Keratinocyte (primary cell): ENCODE measurements around the gene TOM1. TPM values are rescaled to one million over a fixed set of nuclear protein-coding genes. Genes with fewer than 3 reads are reported as not detected.

Experiments used
- DNase-seq: peaks from one replicate; pipeline ENCODE4 v3.0.0-alpha.2; 2011; ENCODE audit warnings: low read depth, missing footprints, low spot score
- FAIRE-seq: peaks from 2 replicates; lab custom pipeline; 2011; peaks lifted over from hg19 to GRCh38; lab: Jason Lieb, UNC
- H2AFZ ChIP-seq: 2 replicates; pipeline ENCODE4 v1.6.0; 2012; ENCODE audit warnings: low read length, control low read depth, inconsistent platforms; ENCODE audit not compliant: control insufficient read depth
- H3K27ac ChIP-seq: 2 replicates; pipeline ENCODE4 v1.5.1; 2011; ENCODE audit warnings: low read length; ENCODE audit not compliant: control insufficient read depth, insufficient read depth
- H3K27me3 ChIP-seq: 3 replicates; pipeline ENCODE4 v1.6.0; 2011; ENCODE audit warnings: low read length; ENCODE audit not compliant: control insufficient read depth, insufficient read depth; ENCODE audit errors: extremely low read depth
- H3K36me3 ChIP-seq, 2 experiments: 2 replicates in 1 of 2; 3 replicates in 1 of 2; pipeline ENCODE4 v1.5.1; 2011; ENCODE audit warnings: low read length in 2 of 2, mild to moderate bottlenecking in 1 of 2; ENCODE audit not compliant: control insufficient read depth in 2 of 2, insufficient read depth in 2 of 2; ENCODE audit errors: extremely low read depth in 1 of 2
- H3K4me1 ChIP-seq: 3 replicates; pipeline ENCODE4 v1.5.1; 2011; ENCODE audit warnings: low read length; ENCODE audit not compliant: control insufficient read depth, insufficient read depth; ENCODE audit errors: extremely low read depth
- H3K4me2 ChIP-seq: 3 replicates; pipeline ENCODE4 v1.6.0; 2011; ENCODE audit warnings: low read depth, low read length; ENCODE audit not compliant: control insufficient read depth, insufficient read depth; ENCODE audit errors: extremely low read depth
- H3K4me3 ChIP-seq, 3 experiments: fragments of 200-600 bp in 1 of 3; sonication (generic) in 1 of 3; 2 replicates in 2 of 3; 3 replicates in 1 of 3; pipeline ENCODE4 v1.5.1; 2011 to 2016; ENCODE audit warnings: low read length in 3 of 3, mild to moderate bottlenecking in 3 of 3, control low read depth in 2 of 3, inconsistent platforms in 1 of 3, low read depth in 1 of 3, mixed read lengths in 1 of 3, mixed run types in 1 of 3, moderate library complexity in 1 of 3; ENCODE audit not compliant: control insufficient read depth in 2 of 3, insufficient read depth in 2 of 3; ENCODE audit errors: extremely low read depth in 1 of 3
- H3K79me2 ChIP-seq: 2 replicates; pipeline ENCODE4 v1.6.0; 2012; ENCODE audit warnings: low read length; ENCODE audit not compliant: control insufficient read depth, insufficient read depth
- H3K9ac ChIP-seq: 3 replicates; pipeline ENCODE4 v1.6.0; 2011; ENCODE audit warnings: low read length; ENCODE audit not compliant: control insufficient read depth, insufficient read depth; ENCODE audit errors: extremely low read depth
- H3K9me1 ChIP-seq: 3 replicates; pipeline ENCODE4 v1.6.0; 2011; ENCODE audit warnings: low read length; ENCODE audit not compliant: control insufficient read depth, insufficient read depth; ENCODE audit errors: extremely low read depth
- H3K9me3 ChIP-seq: 2 replicates; pipeline ENCODE4 v1.5.1; 2012; ENCODE audit warnings: low read depth, low read length; ENCODE audit not compliant: control insufficient read depth
- H4K20me1 ChIP-seq: 3 replicates; pipeline ENCODE4 v1.6.0; 2011; ENCODE audit warnings: low read length; ENCODE audit not compliant: control insufficient read depth, insufficient read depth; ENCODE audit errors: extremely low read depth
- CTCF ChIP-seq, 3 experiments: IDR thresholded peaks in 1 of 3; conservative IDR thresholded peaks in 1 of 3; optimal IDR thresholded peaks in 1 of 3; 2 replicates in 2 of 3; 3 replicates in 1 of 3; pipeline versions ENCODE3 to v1.5.1; 2011; ENCODE audit warnings: low read length in 3 of 3, mild to moderate bottlenecking in 3 of 3, moderate library complexity in 2 of 3, control low read depth in 1 of 3, inconsistent platforms in 1 of 3; ENCODE audit not compliant: insufficient read depth in 2 of 3; ENCODE audit errors: extremely low read depth in 1 of 3
- EZH2 ChIP-seq: IDR thresholded peaks from one replicate; pipeline ENCODE4 v1.6.1; 2012; ENCODE audit warnings: inconsistent platforms, mild to moderate bottlenecking, low read length, moderate library complexity
- dilution Hi-C: fragments of 300-500 bp; cut with MboI; formaldehyde crosslinking; loops from one replicate; pipeline ENCODE4 v1.7.0; 2020; ENCODE audit warnings: low sequenced_read_pairs; ENCODE audit not compliant: extremely low pct_ligation_motif_present
- polyA plus RNA-seq, 5 experiments: library from polyadenylated mRNA; depleted of rRNA in 3 of 5; stranded (reverse) in 3 of 5; stranded (forward) in 1 of 5; unstranded in 1 of 5; fragments of >200 nt; gene quantifications; 1 replicate in 1 of 5; 2 replicates in 3 of 5; 3 replicates in 1 of 5; pipeline versions ENCODE4 v1.2.1 to v1.2.3, GENCODE V29; 2011 to 2012; ENCODE audit warnings: missing spikeins in 2 of 5, low read depth in 1 of 5, low replicate concordance in 1 of 5

The TOM1 gene
- polyA plus RNA-seq, 1 donor (not counting 4 experiments of a cell fraction or from before 2014, with no cell fraction given): 17.4 TPM

- no peak overlapping the region for H3K4me2 ChIP-seq
- H4K20me1 ChIP-seq: no peaks in the 10 kb centered on the region
- no peaks in the 10 kb centered on the region for H3K27me3 ChIP-seq
- dilution Hi-C loops: no loop called here
- no peaks in the 10 kb centered on the region for H3K9me3 ChIP-seq
- no peaks in the 10 kb centered on the region for H3K9me1 ChIP-seq
- no peak overlapping the region for H3K27ac ChIP-seq
- H3K9ac ChIP-seq: no peak overlapping the region
- H3K79me2 ChIP-seq: no peaks in the 10 kb centered on the region
- DNase-seq (no peak), FAIRE-seq (no peak)
- peaks cover 3% of the 10 kb centered on the region for H3K4me1 ChIP-seq
- peaks cover 3 to 33% of the 10 kb centered on the region in 2 experiments for H3K36me3 ChIP-seq
- no peak for TF ChIP-seq CTCF (optimal IDR thresholded peaks at IDR 0.05 in 1 of 3, IDR thresholded peaks at IDR 0.05 in 1 of 3, conservative IDR thresholded peaks at IDR 0.05 in 1 of 3; ENCODE audit: extremely low read depth in 1 of 3, insufficient read depth in 2 of 3, low read length in 3 of 3)
- no peak for TF ChIP-seq EZH2
- H3K4me3 ChIP-seq: no peak overlapping the region
- H2AFZ ChIP-seq: no peak overlapping the region
These were observed 25.1 kb downstream of the TOM1 start for GRCh38 chr22:35324762-35325161.

- no peak overlapping the region for H3K9ac ChIP-seq
- no peaks in the 10 kb centered on the region for H3K79me2 ChIP-seq
- H3K27me3 ChIP-seq: no peaks in the 10 kb centered on the region
- dilution Hi-C loops: no loop called here
- peaks cover 3 to 31% of the 10 kb centered on the region in 2 experiments for H3K36me3 ChIP-seq
- H2AFZ ChIP-seq: no peak overlapping the region
- H3K27ac ChIP-seq: no peak overlapping the region
- no peak overlapping the region for H3K4me3 ChIP-seq
- H3K9me3 ChIP-seq: no peaks in the 10 kb centered on the region
- no peaks in the 10 kb centered on the region for H4K20me1 ChIP-seq
- no peak overlapping the region for H3K4me2 ChIP-seq
- FAIRE-seq (no peak), DNase-seq (no peak)
- TF ChIP-seq CTCF (optimal IDR thresholded peaks at IDR 0.05 in 1 of 3, IDR thresholded peaks at IDR 0.05 in 1 of 3, conservative IDR thresholded peaks at IDR 0.05 in 1 of 3; ENCODE audit: extremely low read depth in 1 of 3, insufficient read depth in 2 of 3, low read length in 3 of 3) (no peak), EZH2 (no peak)
- no peaks in the 10 kb centered on the region for H3K9me1 ChIP-seq
- peaks cover 6% of the 10 kb centered on the region for H3K4me1 ChIP-seq
These were observed 25.5 kb downstream of the TOM1 start for GRCh38 chr22:35325209-35325608.
